Suprapubic skin (tissue), 2 donors: ENCODE data around the gene CRIP2.

ENCODE experiments used
- EP300 ChIP-seq: sonication (generic); formaldehyde crosslinking; IDR thresholded peaks from one replicate; pipeline ENCODE4 v1.6.1; 2017; ENCODE audit warnings: antibody characterized with exemption
- POLR2A ChIP-seq, 2 donors: fragments of 450-650 bp; IDR thresholded peaks; one replicate each; pipeline ENCODE4 v1.6.1; 2017; ENCODE audit warnings: antibody characterized with exemption in 2 of 2, mild to moderate bottlenecking in 2 of 2, moderate library complexity in 2 of 2

- no peak for TF ChIP-seq POLR2A (IDR thresholded peaks at IDR 0.05)
- no peak for TF ChIP-seq EP300
Measured at GRCh38 chr14:105505101-105505500, 30.5 kb downstream of the CRIP2 start.
